WTC11 (cell line): Measurements from ENCODE around the gene BIRC2. TPM values are rescaled to one million over a fixed set of nuclear protein-coding genes. Genes with fewer than 3 reads are reported as not detected.

Experiments
- ATAC-seq: fragments of 200-7000 bp; cut with Tn5 transposase; 2 replicates; pipeline ENCODE4 v1.10.0; 2021; ENCODE audit warnings: mild to moderate bottlenecking, moderate library complexity
- CTCF ChIA-PET: fragments of 300-600 bp; sonication (Branson Sonifier 250); formaldehyde crosslinking; loops from one replicate; lab custom pipeline; 2021; ENCODE audit warnings: antibody characterized with exemption; lab: Charles Lee
- POLR2A ChIA-PET: fragments of 350-600 bp; sonication (Branson Sonifier 250); formaldehyde crosslinking; loops from one replicate; lab custom pipeline; 2021; ENCODE audit warnings: antibody characterized with exemption; lab: Charles Lee
- DNase-seq: peaks from one replicate; pipeline ENCODE4 v3.0.0; 2021; ENCODE audit warnings: low spot score
- H3K27ac Mint-ChIP-seq: 2 replicates; pipeline ENCODE4 v1.8.0; 2021; ENCODE audit warnings: mixed read lengths
- H3K27me3 Mint-ChIP-seq: 2 replicates; pipeline ENCODE4 v1.8.0; 2021; ENCODE audit warnings: low read depth, mild to moderate bottlenecking, moderate library complexity, mixed read lengths
- H3K36me3 Mint-ChIP-seq: 2 replicates; pipeline ENCODE4 v1.8.0; 2021; ENCODE audit warnings: mixed read lengths
- H3K4me1 Mint-ChIP-seq: 2 replicates; pipeline ENCODE4 v1.8.0; 2022; ENCODE audit warnings: mixed read lengths
- H3K4me3 Mint-ChIP-seq: 2 replicates; pipeline ENCODE4 v1.8.0; 2021; ENCODE audit warnings: mild to moderate bottlenecking, moderate library complexity, mixed read lengths
- H3K9me3 Mint-ChIP-seq: 2 replicates; pipeline ENCODE4 v1.8.0; 2021; ENCODE audit warnings: mixed read lengths
- AFF4 ChIP-seq: sonication (generic); formaldehyde crosslinking; IDR thresholded peaks from 2 replicates; pipeline ENCODE4 v1.8.1; 2023; ENCODE audit warnings: mild to moderate bottlenecking, missing genetic modification reagents, borderline replicate concordance
- ATF1 ChIP-seq: sonication (generic); formaldehyde crosslinking; IDR thresholded peaks from 2 replicates; pipeline ENCODE4 v1.8.1; 2023; ENCODE audit warnings: mild to moderate bottlenecking, moderate library complexity, missing genetic modification reagents
- CBFB ChIP-seq: sonication (generic); formaldehyde crosslinking; IDR thresholded peaks from 2 replicates; pipeline ENCODE4 v1.8.1; 2022; ENCODE audit warnings: mild to moderate bottlenecking, low read depth, missing genetic modification reagents
- GABPB1 ChIP-seq: sonication (generic); formaldehyde crosslinking; IDR thresholded peaks from 2 replicates; pipeline ENCODE4 v1.8.1; 2023; ENCODE audit warnings: mild to moderate bottlenecking, missing genetic modification reagents
- GRHL2 ChIP-seq: fragments of 250-450 bp; sonication (Bioruptor Pico); IDR thresholded peaks from 2 replicates; pipeline ENCODE4 v1.8.0; 2022; ENCODE audit warnings: mild to moderate bottlenecking, moderate library complexity; ENCODE audit not compliant: insufficient replicate concordance, severe bottlenecking
- HMGA2 ChIP-seq: fragments of 250-450 bp; sonication (Bioruptor Pico); IDR thresholded peaks from 2 replicates; pipeline ENCODE4 v1.4.0; 2021; ENCODE audit warnings: mild to moderate bottlenecking, moderate library complexity
- NR2C2 ChIP-seq: sonication (generic); formaldehyde crosslinking; IDR thresholded peaks from 2 replicates; pipeline ENCODE4 v1.8.0; 2022; ENCODE audit warnings: mild to moderate bottlenecking, missing genetic modification reagents
- PRRX2 ChIP-seq: fragments of 250-450 bp; sonication (Bioruptor Pico); IDR thresholded peaks from 2 replicates; pipeline ENCODE4 v1.8.0; 2021; ENCODE audit warnings: mild to moderate bottlenecking
- TCF7 ChIP-seq: sonication (generic); formaldehyde crosslinking; IDR thresholded peaks from 2 replicates; pipeline ENCODE4 v1.8.0; 2022; ENCODE audit warnings: mild to moderate bottlenecking, low read depth, missing genetic modification reagents, moderate library complexity
- TP53 ChIP-seq: sonication (generic); formaldehyde crosslinking; IDR thresholded peaks from 2 replicates; pipeline ENCODE4 v1.8.1; 2023; ENCODE audit warnings: mild to moderate bottlenecking, missing genetic modification reagents
- USF2 ChIP-seq: sonication (generic); formaldehyde crosslinking; IDR thresholded peaks from 2 replicates; pipeline ENCODE4 v1.8.1; 2023; ENCODE audit warnings: mild to moderate bottlenecking, missing genetic modification reagents, moderate library complexity
- ZBTB43 ChIP-seq: sonication (generic); formaldehyde crosslinking; IDR thresholded peaks from 2 replicates; pipeline ENCODE4 v1.8.1; 2023; ENCODE audit warnings: mild to moderate bottlenecking, missing genetic modification reagents
- ZNF121 ChIP-seq: sonication (generic); formaldehyde crosslinking; IDR thresholded peaks from 2 replicates; pipeline ENCODE4 v1.8.0; 2023; ENCODE audit warnings: missing genetic modification reagents
- ZNF219 ChIP-seq: sonication (generic); formaldehyde crosslinking; IDR thresholded peaks from 2 replicates; pipeline ENCODE4 v1.8.0; 2023; ENCODE audit warnings: missing genetic modification reagents, mild to moderate bottlenecking, borderline replicate concordance
- ZNF512 ChIP-seq: sonication (generic); formaldehyde crosslinking; IDR thresholded peaks from 2 replicates; pipeline ENCODE4 v1.8.1; 2022; ENCODE audit warnings: missing genetic modification reagents, borderline replicate concordance
- ZNF532 ChIP-seq: fragments of 250-450 bp; sonication (Bioruptor Pico); IDR thresholded peaks from 2 replicates; pipeline ENCODE4 v1.9.0; 2021; ENCODE audit warnings: mild to moderate bottlenecking, borderline replicate concordance
- total RNA-seq: library from RNA; stranded (reverse); gene quantifications from 3 replicates; pipeline ENCODE4 v1.2.3, GENCODE V29; 2021

Gene BIRC2
- total RNA-seq, 1 experiment from 2014 or later: 22.3 TPM

GRCh38 chr11:102416976-102417375, 70.0 kb downstream of the BIRC2 start:
- peaks cover 20% of the 10 kb centered on the region for H3K4me1 Mint-ChIP-seq
- H3K27me3 Mint-ChIP-seq: no peaks in the 10 kb centered on the region
- H3K36me3 Mint-ChIP-seq: peaks cover 22% of the 10 kb centered on the region
- TF ChIP-seq USF2 (no peak), TP53 (no peak), NR2C2 (CRISPR knock-in tag) (no peak), ZNF512 (no peak), GABPB1 (no peak), ZNF121 (CRISPR knock-in tag) (no peak), ZNF219 (no peak), PRRX2 (no peak), CBFB (no peak), TCF7 (CRISPR knock-in tag) (no peak)
- ChIA-PET CTCF (no interaction called here), POLR2A (no interaction called here)
- ATAC-seq (no peak), DNase-seq (no peak)
- no peak overlapping the region for H3K4me3 Mint-ChIP-seq
- H3K9me3 Mint-ChIP-seq: peaks cover 23% of the 10 kb centered on the region
- H3K27ac Mint-ChIP-seq: no peak overlapping the region

- ATAC-seq (no peak), DNase-seq (no peak)
- no peak overlapping the region for H3K27ac Mint-ChIP-seq
- no peaks in the 10 kb centered on the region for H3K27me3 Mint-ChIP-seq
- H3K9me3 Mint-ChIP-seq: peaks cover 23% of the 10 kb centered on the region
- POLR2A ChIA-PET: no interaction called here
- H3K4me1 Mint-ChIP-seq: peaks cover 15% of the 10 kb centered on the region
- no peak for TF ChIP-seq PRRX2
- TF ChIP-seq HMGA2: no peak
- TF ChIP-seq ZBTB43 (CRISPR knock-in tag): no peak
- TF ChIP-seq ATF1 (CRISPR knock-in tag): no peak
- no peak for TF ChIP-seq AFF4 (CRISPR knock-in tag)
- TF ChIP-seq GRHL2 (CRISPR knock-in tag): no peak
- TF ChIP-seq NR2C2 (CRISPR knock-in tag): no peak
- no peak for TF ChIP-seq ZNF532
- H3K36me3 Mint-ChIP-seq: peaks cover 22% of the 10 kb centered on the region
- H3K4me3 Mint-ChIP-seq: no peak overlapping the region
- CTCF ChIA-PET: no interaction called here
Observed at GRCh38 chr11:102419181-102419580, 72.2 kb downstream of the BIRC2 start.
